ENCODE results near the gene RANBP10. TPM values are rescaled to one million over a fixed set of nuclear protein-coding genes. Genes with fewer than 3 reads are reported as not detected.

RANBP10 gene
- total RNA-seq, 1 experiment from 2014 or later, result 5.9 TPM

- in situ Hi-C loops (cut with HindIII; ENCODE audit: low sequenced_read_pairs), result no loop called here
- DNase-seq (ENCODE audit: low spot score), result peak; percentile 79
Observed at GRCh38 chr16:67727521-67728485, 78.6 kb downstream of the RANBP10 start.

GRCh38 chr16:67726106-67727034 is 80.0 kb downstream of the RANBP10 start:
- in situ Hi-C loops (cut with HindIII; ENCODE audit: low sequenced_read_pairs), result no loop called here
- no peak for DNase-seq (ENCODE audit: low spot score)

GRCh38 chr16:67723911-67724305 is 82.5 kb downstream of the RANBP10 start:
- in situ Hi-C loops (cut with HindIII; ENCODE audit: low sequenced_read_pairs), result no loop called here
- no peak for DNase-seq (ENCODE audit: low spot score)

- no peak for DNase-seq (ENCODE audit: low spot score)
- in situ Hi-C loops (cut with HindIII; ENCODE audit: low sequenced_read_pairs), result no loop called here
Observed at GRCh38 chr16:67723151-67723910, 83.0 kb downstream of the RANBP10 start.

- in situ Hi-C loops (cut with HindIII; ENCODE audit: low sequenced_read_pairs), result no loop called here
Observed at GRCh38 chr16:67720236-67720635, 86.1 kb downstream of the RANBP10 start.

GRCh38 chr16:67719778-67720144 is 86.6 kb downstream of the RANBP10 start:
- DNase-seq (ENCODE audit: low spot score), result peak; percentile 81
- in situ Hi-C loops (cut with HindIII; ENCODE audit: low sequenced_read_pairs), result loop anchor here (5.0 kb wide), 2 partner anchors 37 to 103 kb away; no protein-coding TSS in a partner anchor

More at GRCh38 chr16:67720236-67720635, 86.1 kb downstream of the RANBP10 start:
- no peak for DNase-seq (ENCODE audit: low spot score)

GRCh38 chr16:67719048-67719777 is 87.1 kb downstream of the RANBP10 start, which contains the start of gene GFOD2:
TSS of gene GFOD2 (minus strand) at chr16:67719316. CDS start at chr16:67685715, 33,601 bp downstream.
- peak; percentile 97 for DNase-seq (ENCODE audit: low spot score)
- in situ Hi-C loops (cut with HindIII; ENCODE audit: low sequenced_read_pairs), result loop anchor here (5.0 kb wide), 2 partner anchors 37 to 103 kb away; no protein-coding TSS in a partner anchor

GRCh38 chr16:67718668-67719047 is 87.7 kb downstream of the RANBP10 start:
- in situ Hi-C loops (cut with HindIII; ENCODE audit: low sequenced_read_pairs), result loop anchor here (5.0 kb wide), 2 partner anchors 36 to 104 kb away; no protein-coding TSS in a partner anchor
- no peak for DNase-seq (ENCODE audit: low spot score)

GRCh38 chr16:67716097-67716496 is 90.3 kb downstream of the RANBP10 start:
- DNase-seq (ENCODE audit: low spot score), result no peak
- in situ Hi-C loops (cut with HindIII; ENCODE audit: low sequenced_read_pairs), result loop anchor here (5.0 kb wide), 2 partner anchors 34 to 106 kb away; no protein-coding TSS in a partner anchor

GRCh38 chr16:67714522-67714921 is 91.8 kb downstream of the RANBP10 start:
- no peak for DNase-seq (ENCODE audit: low spot score)
- in situ Hi-C loops (cut with HindIII; ENCODE audit: low sequenced_read_pairs), result no loop called here

GRCh38 chr16:67713647-67714273 is 92.6 kb downstream of the RANBP10 start:
- DNase-seq (ENCODE audit: low spot score), result no peak
- in situ Hi-C loops (cut with HindIII; ENCODE audit: low sequenced_read_pairs), result no loop called here

GRCh38 chr16:67710607-67711006 is 95.8 kb downstream of the RANBP10 start:
- no peak for DNase-seq (ENCODE audit: low spot score)
- in situ Hi-C loops (cut with HindIII; ENCODE audit: low sequenced_read_pairs), result no loop called here

- in situ Hi-C loops (cut with HindIII; ENCODE audit: low sequenced_read_pairs), result no loop called here
- no peak for DNase-seq (ENCODE audit: low spot score)
Observed at GRCh38 chr16:67709050-67709449, 97.3 kb downstream of the RANBP10 start.

- in situ Hi-C loops (cut with HindIII; ENCODE audit: low sequenced_read_pairs), result no loop called here
- no peak for DNase-seq (ENCODE audit: low spot score)
Observed at GRCh38 chr16:67708368-67708771, 98.0 kb downstream of the RANBP10 start.

GRCh38 chr16:67707790-67708189 is 98.6 kb downstream of the RANBP10 start:
- in situ Hi-C loops (cut with HindIII; ENCODE audit: low sequenced_read_pairs), result no loop called here
- DNase-seq (ENCODE audit: low spot score), result no peak

GRCh38 chr16:67707210-67707609 is 99.2 kb downstream of the RANBP10 start:
- DNase-seq (ENCODE audit: low spot score), result no peak
- in situ Hi-C loops (cut with HindIII; ENCODE audit: low sequenced_read_pairs), result no loop called here

GRCh38 chr16:67704110-67704509 is 102.2 kb downstream of the RANBP10 start:
- no peak for DNase-seq (ENCODE audit: low spot score)
- in situ Hi-C loops (cut with HindIII; ENCODE audit: low sequenced_read_pairs), result no loop called here

GRCh38 chr16:67703626-67704025 is 102.7 kb downstream of the RANBP10 start:
- in situ Hi-C loops (cut with HindIII; ENCODE audit: low sequenced_read_pairs), result no loop called here

More at GRCh38 chr16:67703626-67704025, 102.7 kb downstream of the RANBP10 start:
- DNase-seq (ENCODE audit: low spot score), result peak; percentile 24

Measured in G401 (cell line).